Left renal pelvis (tissue), 4 donors: Measurements from ENCODE around the gene ZNG1C. TPM values are rescaled to one million over a fixed set of nuclear protein-coding genes. Genes with fewer than 3 reads are reported as not detected.
"Not testable (repeated sequence)": the region's sequence is repeated elsewhere in the genome, so short reads cannot be mapped to it uniquely, and the experiment has no call there.

ENCODE experiments used
- DNase-seq, 4 donors: peaks; one replicate each; pipeline ENCODE4 v3.0.0-alpha.2; 2013; ENCODE audit warnings: low read depth in 4 of 4, low spot score in 3 of 4
- polyA plus RNA-seq, 4 donors: library from polyadenylated mRNA; unstranded; fragments of 120-200 nt; gene quantifications; one replicate each; pipeline ENCODE4 v1.2.1, GENCODE V29; 2013; ENCODE audit not compliant: insufficient read length in 4 of 4

The ZNG1C gene
- polyA plus RNA-seq, result 10 to 100 TPM in 3 of 4 donors, 1 to 10 TPM in 1; 8.7 to 23.2 (median 16.5) TPM

GRCh38 chr9:68241683-68242082 lies at the start of gene ZNG1C:
Gene ZNG1C (plus strand): TSS chr9:68241983. CDS start chr9:68242032, 49 bp downstream.
- not testable (repeated sequence) for DNase-seq

GRCh38 chr9:68242437-68242836 lies 654 bp downstream of the ZNG1C start:
- DNase-seq, result not testable (repeated sequence)

GRCh38 chr9:68281041-68281440 lies 39.3 kb downstream of the ZNG1C start:
- DNase-seq, result not testable (repeated sequence)

- not testable (repeated sequence) for DNase-seq
These were observed 60.8 kb downstream of the ZNG1C start, which contains the start of gene FOXD4L3 for GRCh38 chr9:68302567-68302966. Gene FOXD4L3 (plus strand): TSS chr9:68302867. CDS start chr9:68302952, 85 bp downstream.

- not testable (repeated sequence) for DNase-seq
These were observed 62.0 kb downstream of the ZNG1C start for GRCh38 chr9:68303771-68304170.

- not testable (repeated sequence) for DNase-seq
These were observed 62.4 kb downstream of the ZNG1C start for GRCh38 chr9:68304212-68304611.

GRCh38 chr9:68304777-68305176 lies 63.0 kb downstream of the ZNG1C start:
- not testable (repeated sequence) for DNase-seq

- DNase-seq, result not testable (repeated sequence)
These were observed 64.0 kb downstream of the ZNG1C start for GRCh38 chr9:68305680-68306285.

GRCh38 chr9:68306391-68306964 lies 64.7 kb downstream of the ZNG1C start:
- DNase-seq, result not testable (repeated sequence)

GRCh38 chr9:68307127-68307526 lies 65.3 kb downstream of the ZNG1C start:
- DNase-seq, result not testable (repeated sequence)

- DNase-seq, result not testable (repeated sequence)
These were observed 65.9 kb downstream of the ZNG1C start for GRCh38 chr9:68307654-68308053.

GRCh38 chr9:68311208-68311607 lies 69.4 kb downstream of the ZNG1C start:
- not testable (repeated sequence) for DNase-seq

GRCh38 chr9:68318209-68318608 lies 76.4 kb downstream of the ZNG1C start:
- DNase-seq, result not testable (repeated sequence)

GRCh38 chr9:68323749-68324148 lies 82.0 kb downstream of the ZNG1C start:
- DNase-seq, result not testable (repeated sequence)

- DNase-seq, result not testable (repeated sequence)
These were observed 82.7 kb downstream of the ZNG1C start for GRCh38 chr9:68324518-68324917.

- DNase-seq, result not testable (repeated sequence)
These were observed 87.3 kb downstream of the ZNG1C start for GRCh38 chr9:68329106-68329505.

- DNase-seq, result not testable (repeated sequence)
These were observed 88.9 kb downstream of the ZNG1C start for GRCh38 chr9:68330531-68331173.

GRCh38 chr9:68332122-68332521 lies 90.3 kb downstream of the ZNG1C start:
- not testable (repeated sequence) for DNase-seq

GRCh38 chr9:68335935-68336334 lies 94.2 kb downstream of the ZNG1C start:
- not testable (repeated sequence) for DNase-seq

GRCh38 chr9:68336639-68337339 lies 95.0 kb downstream of the ZNG1C start:
- DNase-seq, result not testable (repeated sequence)

GRCh38 chr9:68338000-68338399 lies 96.2 kb downstream of the ZNG1C start:
- DNase-seq, result not testable (repeated sequence)
